ENCODE measurements around the gene UNKL. TPM values are rescaled to one million over a fixed set of nuclear protein-coding genes. Genes with fewer than 3 reads are reported as not detected.

The UNKL gene
- total RNA-seq (2022; extraction: Qiagen RNA extraction), result 25.1 to 45.3 TPM (median 44.6 TPM) in 5 replicates

GRCh38 chr16:1414532-1415260 lies at the start of gene UNKL:
UNKL (minus strand) TSS chr16:1414704; CDS start chr16:1414691, 13 bp downstream.

GRCh38 chr16:1443980-1444729 lies 29.7 kb upstream of the UNKL start, which contains the start of gene CCDC154:
CCDC154 (minus strand) TSS chr16:1444556; CDS start chr16:1444322, 234 bp downstream.

GRCh38 chr16:1430759-1431496 lies 16.4 kb upstream of the UNKL start, which contains the start of gene PERCC1:
PERCC1 (plus strand) TSS chr16:1431078; CDS start chr16:1432594, 1,516 bp downstream.

GRCh38 chr16:1351582-1352362 lies 62.7 kb downstream of the UNKL start, which contains the start of the genes GNPTG and TSR3:
GNPTG (plus strand) TSS chr16:1351931; CDS start chr16:1351966, 35 bp downstream.
TSR3 (minus strand) TSS chr16:1351878; CDS start chr16:1351804, 74 bp downstream.

GRCh38 chr16:1333149-1333812 lies 81.2 kb downstream of the UNKL start, which contains the start of gene BAIAP3:
BAIAP3 (plus strand) TSS chr16:1333645; CDS start chr16:1338550, 4,905 bp downstream.

Other genes starting within 250 kb of the UNKL start
- gene TPSG1, start 189.4 kb downstream of the UNKL start, total RNA-seq (2022; extraction: Qiagen RNA extraction), result 0.08 to 0.24 TPM (median 0.13 TPM) in 3 of 5 replicates, not detected in the others
- gene TPSB2, start 184.5 kb downstream of the UNKL start, total RNA-seq (2022; extraction: Qiagen RNA extraction), result 0.09 to 0.15 TPM (median 0.12 TPM) in 3 of 5 replicates, not detected in the others
- 0.13 TPM in 1 of 5 replicates, not detected in the others for gene TPSAB1, start 174.0 kb downstream of the UNKL start, total RNA-seq (2022; extraction: Qiagen RNA extraction)
- not detected in 5 replicates for gene TPSD1, start 158.6 kb downstream of the UNKL start, total RNA-seq (2022; extraction: Qiagen RNA extraction)
- gene UBE2I, start 105.1 kb downstream of the UNKL start, total RNA-seq (2022; extraction: Qiagen RNA extraction), result 156 to 190 TPM (median 161 TPM) in 5 replicates
- 0.38 to 1.3 TPM (median 1.0 TPM) in 5 replicates for gene BAIAP3, start 81.1 kb downstream of the UNKL start, total RNA-seq (2022; extraction: Qiagen RNA extraction)
- gene TSR3, start 62.8 kb downstream of the UNKL start, total RNA-seq (2022; extraction: Qiagen RNA extraction), result 54.7 to 102 TPM (median 97.7 TPM) in 5 replicates
- 27.0 to 40.3 TPM (median 36.2 TPM) in 5 replicates for gene GNPTG, start 62.8 kb downstream of the UNKL start, total RNA-seq (2022; extraction: Qiagen RNA extraction)
- gene UQCC4, start 6.0 kb upstream of the UNKL start, total RNA-seq (2022; extraction: Qiagen RNA extraction), result 33.3 to 40.0 TPM (median 37.9 TPM) in 5 replicates
- not detected in 5 replicates for gene PERCC1, start 16.4 kb upstream of the UNKL start, total RNA-seq (2022; extraction: Qiagen RNA extraction)
- 0.11 to 0.51 TPM (median 0.46 TPM) in 4 of 5 replicates, not detected in the other for gene CCDC154, start 29.9 kb upstream of the UNKL start, total RNA-seq (2022; extraction: Qiagen RNA extraction)
- gene CLCN7, start 60.3 kb upstream of the UNKL start, total RNA-seq (2022; extraction: Qiagen RNA extraction), result 53.9 to 85.2 TPM (median 80.1 TPM) in 5 replicates
- not detected in 5 replicates for gene PTX4, start 74.2 kb upstream of the UNKL start, total RNA-seq (2022; extraction: Qiagen RNA extraction)
- 23.9 to 48.2 TPM (median 45.1 TPM) in 5 replicates for gene TELO2, start 78.7 kb upstream of the UNKL start, total RNA-seq (2022; extraction: Qiagen RNA extraction)
- gene TMEM204, start 119.0 kb upstream of the UNKL start, total RNA-seq (2022; extraction: Qiagen RNA extraction), result not detected in 5 replicates
- gene IFT140, start 197.4 kb upstream of the UNKL start, total RNA-seq (2022; extraction: Qiagen RNA extraction), result 7.8 to 9.4 TPM (median 9.2 TPM) in 5 replicates
- gene CRAMP1, start 197.7 kb upstream of the UNKL start, total RNA-seq (2022; extraction: Qiagen RNA extraction), result 11.3 to 18.8 TPM (median 17.0 TPM) in 5 replicates

Measured in A549 treated with CORT108297 at 1 μM for 4 hours (cell line).